Measurements from ENCODE around the gene SHC3.

The SHC3 gene

GRCh38 chr9:88986776-88987175, 191.8 kb downstream of the SHC3 start:
- DNase-seq (ENCODE audit: low spot score) = no peak

DNA sequence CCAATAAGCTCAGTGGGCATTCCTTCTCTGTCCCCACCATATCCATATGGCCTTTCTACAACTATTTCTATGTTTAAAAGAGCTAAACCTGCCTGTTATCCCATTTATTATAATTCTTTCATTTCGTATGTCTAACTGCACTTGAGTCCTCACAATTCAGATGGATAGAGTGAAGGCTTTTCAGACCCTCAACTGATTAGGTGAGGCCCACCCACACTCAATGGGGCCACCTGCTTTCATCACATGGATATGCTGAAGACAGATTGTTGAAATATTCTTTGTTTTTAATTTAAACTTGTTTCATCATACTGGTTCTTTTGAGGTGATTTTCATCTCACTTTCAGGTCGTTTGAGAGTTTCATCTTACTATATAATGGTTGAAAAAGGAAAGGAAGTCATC, 193.0 kb downstream of the SHC3 start:
- DNase-seq (ENCODE audit: low spot score) = no peak

GRCh38 chr9:88984543-88984883, 194.1 kb downstream of the SHC3 start:
- DNase-seq (ENCODE audit: low spot score) = no peak

DNA sequence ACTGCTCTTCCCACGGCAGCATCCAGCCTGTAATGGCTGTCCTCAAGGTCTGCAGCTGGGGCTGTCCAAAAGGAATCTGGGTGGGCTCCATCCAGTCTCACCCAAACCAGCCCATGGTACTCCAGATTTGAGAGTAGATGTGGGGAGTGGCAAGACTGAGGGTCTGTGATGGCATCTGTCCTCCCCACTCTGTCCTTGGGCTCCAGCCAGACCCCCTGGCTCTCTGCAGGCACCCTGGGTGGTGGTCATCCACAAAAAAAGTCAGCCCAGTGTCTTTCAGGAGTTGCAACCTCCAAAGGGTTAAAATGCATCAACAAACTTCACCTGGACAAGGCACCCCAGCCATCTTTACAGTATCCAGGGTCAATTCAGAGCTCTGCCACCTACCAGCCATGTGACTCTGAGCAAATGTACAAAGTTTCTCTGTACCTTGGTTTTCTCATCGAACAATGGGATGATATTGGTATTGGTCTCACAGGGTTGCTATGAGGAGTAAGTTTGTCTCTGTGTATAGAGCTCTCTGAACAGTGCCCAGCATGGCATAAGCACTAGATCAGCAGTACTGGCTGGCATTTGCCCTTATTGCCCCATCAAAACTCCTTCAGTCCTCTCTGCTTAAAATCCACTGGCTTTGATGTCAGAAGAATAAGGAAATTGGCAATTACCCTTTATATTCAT, 194.6 kb downstream of the SHC3 start:
- DNase-seq (ENCODE audit: low spot score) = no peak

GRCh38 chr9:88980740-88981203, 197.8 kb downstream of the SHC3 start:
- DNase-seq (ENCODE audit: low spot score) = no peak

DNA sequence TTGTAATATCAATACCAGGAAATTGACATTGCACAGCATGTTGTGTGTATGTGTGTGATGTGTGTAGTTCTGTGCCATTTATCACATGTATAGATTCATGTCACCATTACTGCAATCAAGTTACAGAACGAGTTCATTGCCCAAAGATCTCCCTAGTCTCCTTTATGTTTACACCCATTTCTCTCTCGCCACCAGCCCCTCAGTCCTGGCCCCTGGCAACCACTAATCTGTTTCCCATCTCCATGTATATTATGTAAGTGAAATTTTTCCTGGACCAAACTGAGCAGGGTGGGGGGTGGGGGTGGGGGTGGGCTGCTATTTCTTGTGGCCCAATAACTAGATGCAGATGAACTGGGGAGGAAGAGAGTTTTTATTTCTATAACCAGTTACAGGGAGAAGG, 198.8 kb downstream of the SHC3 start:
- no peak for DNase-seq (ENCODE audit: low spot score)

- no peak for DNase-seq (ENCODE audit: low spot score)
Measured at GRCh38 chr9:88979021-88979420, 199.6 kb downstream of the SHC3 start.

- no peak for DNase-seq (ENCODE audit: low spot score)
Measured at GRCh38 chr9:88978034-88978433, 200.6 kb downstream of the SHC3 start.

- no peak for DNase-seq (ENCODE audit: low spot score)
Measured at GRCh38 chr9:88976890-88977257, 201.7 kb downstream of the SHC3 start.

DNA sequence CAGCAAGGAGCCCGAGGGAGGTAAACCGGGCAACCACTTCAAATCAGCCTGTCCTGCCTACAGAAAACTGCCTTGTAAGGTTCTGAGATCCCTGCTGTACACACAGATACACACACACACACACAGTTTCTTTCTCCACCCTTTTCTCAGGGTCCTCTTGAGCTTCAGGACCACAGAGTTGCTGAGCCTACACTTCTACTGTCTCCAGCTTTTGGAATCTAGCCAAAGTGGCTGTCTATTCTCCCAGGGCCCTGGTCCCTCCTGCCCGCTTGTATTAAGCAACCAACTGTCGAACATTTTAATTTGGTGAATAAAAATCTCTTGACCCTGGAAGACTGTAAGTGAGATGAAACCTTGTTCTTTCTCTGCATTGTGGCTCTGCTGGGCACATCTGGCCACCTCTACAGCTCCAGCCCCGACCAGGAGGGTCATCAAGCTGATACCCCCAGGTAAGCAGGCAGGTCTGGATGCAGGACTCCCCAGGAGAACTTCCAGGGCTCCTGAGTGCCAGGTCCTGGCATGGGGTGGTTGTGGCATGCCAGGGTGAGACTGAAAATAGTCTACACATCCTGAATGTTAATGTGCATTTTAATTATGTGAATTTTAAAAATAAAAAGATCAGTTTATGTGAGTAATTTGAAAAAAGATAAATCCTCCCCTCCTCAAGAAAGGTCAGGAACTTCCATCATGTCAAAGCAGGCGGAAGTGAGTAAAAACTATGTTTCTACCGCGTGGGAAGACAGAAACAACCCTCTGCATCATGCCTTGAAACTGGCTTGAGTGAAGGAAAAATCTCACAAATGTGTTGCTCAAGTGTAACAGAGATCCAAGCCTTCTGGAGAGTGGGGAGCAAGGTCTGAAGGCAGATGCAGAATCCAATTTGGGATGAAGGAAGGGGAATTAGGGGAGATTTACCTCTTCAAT, 202.4 kb downstream of the SHC3 start:
- no peak for DNase-seq (ENCODE audit: low spot score)

- DNase-seq (ENCODE audit: low spot score) = no peak
Measured at GRCh38 chr9:88974641-88975040, 204.0 kb downstream of the SHC3 start.

GRCh38 chr9:88973281-88974045, 205.2 kb downstream of the SHC3 start:
- DNase-seq (ENCODE audit: low spot score) = no peak

- DNase-seq (ENCODE audit: low spot score) = no peak
Measured at GRCh38 chr9:88972401-88972800, 206.2 kb downstream of the SHC3 start.

DNA sequence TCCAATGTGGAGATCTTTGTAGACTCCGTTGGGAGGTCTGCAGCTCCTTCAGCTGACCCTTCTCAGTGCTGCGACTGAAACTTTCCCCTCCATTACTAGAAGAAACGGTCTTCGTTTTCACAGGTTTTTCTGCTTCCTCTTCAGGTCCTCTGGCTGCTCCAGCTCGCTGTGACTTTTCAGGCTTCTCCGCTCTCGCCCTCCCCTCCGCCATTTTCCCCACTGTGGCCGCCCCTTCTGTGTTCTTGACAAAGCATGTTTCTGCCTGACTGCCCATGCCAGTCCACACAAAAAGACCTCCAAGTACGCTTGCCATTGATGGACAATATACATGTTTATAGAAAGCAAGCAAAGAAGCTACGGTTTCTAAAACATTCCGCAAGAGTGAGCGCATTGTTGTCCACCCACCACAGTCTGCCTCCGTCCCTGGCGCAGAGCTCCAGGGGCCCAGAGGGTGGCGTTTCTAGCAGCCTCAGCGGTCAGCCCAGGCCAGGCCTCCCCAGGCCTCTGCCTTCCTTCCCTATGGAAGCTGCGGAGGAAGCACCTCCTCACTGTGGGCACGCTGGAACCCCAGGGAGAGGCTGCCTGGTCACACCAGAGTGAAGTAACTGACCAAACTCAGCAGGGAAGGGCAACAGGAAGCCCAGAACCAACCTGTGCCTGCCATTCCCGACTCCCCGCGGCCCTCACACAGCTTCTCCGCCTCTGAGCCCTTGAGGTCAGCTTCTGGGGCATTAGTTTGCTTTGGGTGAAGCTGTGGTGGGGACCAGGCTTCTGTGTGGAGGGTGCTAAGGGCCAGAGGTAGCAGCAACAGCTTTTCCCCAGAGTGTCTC, 207.3 kb downstream of the SHC3 start:
- DNase-seq (ENCODE audit: low spot score) = no peak

DNA sequence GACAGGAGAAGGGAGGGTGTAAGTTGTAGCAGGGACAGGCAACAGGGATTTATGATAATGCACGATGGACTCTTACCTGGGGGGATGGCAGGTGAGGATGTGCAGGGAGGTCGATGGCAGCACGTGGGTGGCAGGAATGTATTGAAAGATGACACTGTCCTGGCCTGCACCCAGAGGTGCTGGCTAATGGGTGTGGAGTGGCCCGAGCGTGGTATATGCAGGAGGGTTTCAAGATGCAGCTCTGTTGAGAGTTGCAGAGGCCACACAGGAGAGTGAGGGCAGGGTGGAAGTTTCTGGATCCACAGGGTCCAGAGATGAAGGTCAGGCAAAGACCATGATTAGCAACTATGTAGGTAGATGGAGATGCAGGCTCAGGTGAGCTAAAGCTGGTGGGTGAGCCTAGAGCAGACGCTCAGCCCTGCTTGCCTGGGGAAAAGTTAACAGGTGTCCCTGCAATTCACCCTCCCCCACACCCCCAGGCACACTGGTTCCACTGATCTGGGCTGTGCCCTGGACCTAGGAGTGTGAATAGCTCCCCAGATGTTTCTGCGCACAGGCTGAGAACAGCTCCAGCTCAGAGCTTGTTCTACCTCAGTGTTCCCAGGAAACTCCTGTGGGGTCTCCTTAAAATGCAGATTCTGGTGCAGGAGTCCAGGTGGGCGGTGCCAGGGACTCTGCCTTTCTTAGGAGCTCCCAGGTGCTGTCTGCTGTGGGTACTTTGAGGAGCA, 208.8 kb downstream of the SHC3 start:
- DNase-seq (ENCODE audit: low spot score) = no peak

DNA sequence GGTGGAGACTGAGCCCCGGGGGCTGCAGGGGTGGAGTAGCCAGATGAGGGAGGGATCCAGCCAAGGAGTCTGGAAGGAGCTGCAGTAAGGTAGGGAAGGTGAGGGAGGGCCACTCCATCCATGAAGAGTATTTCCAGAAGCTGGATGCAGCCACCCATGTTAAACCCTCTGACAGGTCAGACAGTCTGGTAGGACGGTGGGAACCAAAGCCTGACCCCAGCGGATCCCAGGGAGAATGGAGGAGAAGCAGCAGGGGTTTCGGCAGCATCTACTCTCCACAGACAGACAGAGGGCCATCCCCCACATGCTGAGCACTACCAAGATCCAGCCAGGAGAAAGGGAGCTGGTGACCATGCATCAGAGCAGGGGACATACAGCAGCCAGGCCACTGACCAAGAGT, 209.8 kb downstream of the SHC3 start:
- no peak for DNase-seq (ENCODE audit: low spot score)

- DNase-seq (ENCODE audit: low spot score) = no peak
Measured at GRCh38 chr9:88966894-88967676, 211.5 kb downstream of the SHC3 start.

GRCh38 chr9:88965473-88965872, 213.1 kb downstream of the SHC3 start:
- no peak for DNase-seq (ENCODE audit: low spot score)

DNA sequence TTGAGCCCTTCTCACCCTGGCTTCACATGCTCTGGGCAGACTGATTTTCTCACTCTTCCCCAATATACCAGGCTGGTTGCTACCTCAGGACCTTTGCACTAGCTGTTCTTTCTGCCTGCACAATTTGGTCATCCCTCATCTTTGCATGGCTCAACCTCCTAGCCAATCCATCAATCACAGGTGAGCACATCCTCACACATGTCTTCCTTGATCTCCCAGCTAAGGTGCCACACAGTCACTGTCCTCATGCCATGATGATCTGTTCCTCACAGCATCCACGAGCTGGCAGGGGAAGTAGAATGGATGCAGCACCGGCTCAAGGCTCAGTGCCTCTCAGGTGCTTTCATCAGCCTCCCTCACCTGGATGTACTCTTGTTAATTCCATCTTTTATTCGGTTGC, 218.0 kb downstream of the SHC3 start:
- no peak for DNase-seq (ENCODE audit: low spot score)

- no peak for DNase-seq (ENCODE audit: low spot score)
Measured at GRCh38 chr9:88959727-88960469, 218.7 kb downstream of the SHC3 start.

All from NAMALWA (cell line).